ENCODE data around the gene B9D1. TPM values are rescaled to one million over a fixed set of nuclear protein-coding genes. Genes with fewer than 3 reads are reported as not detected.

The B9D1 gene, protein sequence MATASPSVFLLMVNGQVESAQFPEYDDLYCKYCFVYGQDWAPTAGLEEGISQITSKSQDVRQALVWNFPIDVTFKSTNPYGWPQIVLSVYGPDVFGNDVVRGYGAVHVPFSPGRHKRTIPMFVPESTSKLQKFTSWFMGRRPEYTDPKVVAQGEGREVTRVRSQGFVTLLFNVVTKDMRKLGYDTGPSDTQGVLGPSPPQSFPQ
- 10 to 100 TPM; 10.4 to 53.4 TPM for total RNA-seq

DNA sequence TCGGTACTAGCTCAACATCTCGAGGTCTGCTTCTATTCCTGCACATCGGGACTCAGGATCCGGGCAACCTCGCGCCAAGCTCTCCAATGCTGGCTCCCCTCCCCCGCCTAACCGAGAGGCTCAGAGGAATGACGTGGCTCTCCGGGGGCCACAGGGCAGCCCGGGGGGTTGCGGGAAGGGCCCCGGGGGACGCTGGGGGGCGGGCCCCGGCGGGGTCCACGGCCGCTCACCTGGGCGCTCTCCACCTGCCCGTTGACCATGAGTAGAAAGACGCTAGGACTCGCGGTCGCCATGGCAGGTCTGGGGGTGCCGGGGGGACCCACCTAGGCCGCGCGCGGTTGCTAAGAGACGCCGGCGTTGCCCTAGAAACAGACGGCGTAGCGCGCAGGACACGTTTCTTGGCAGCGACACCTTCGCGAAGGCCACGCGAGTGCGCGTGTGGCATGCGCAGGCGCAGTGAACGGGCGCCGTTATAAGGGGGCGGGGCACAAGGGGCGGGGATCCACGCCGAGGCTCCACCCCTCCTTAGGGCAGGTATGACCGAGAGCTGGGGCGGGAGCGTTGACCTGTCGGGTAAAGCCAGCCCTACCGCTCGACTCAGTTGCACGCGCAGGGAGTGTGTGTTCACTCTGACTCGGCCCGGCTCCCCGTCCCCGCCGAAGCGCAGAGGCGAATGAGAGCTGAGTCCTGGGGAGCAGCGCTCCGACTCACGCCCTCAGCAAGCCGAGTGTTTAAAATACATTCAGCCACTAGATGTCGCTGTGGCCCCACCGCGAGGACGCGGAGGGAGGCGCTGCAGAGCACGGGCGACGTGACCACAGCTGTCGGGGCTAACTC, at the start of gene B9D1:
Gene B9D1, minus strand, starts transcription at position 447 of the 837 bp plus-strand sequence. Its CDS starts 154 bp downstream, at position 293.
- Histone ChIP-seq H3K36me3 (replicated peaks in 1 of 2; ENCODE audit: insufficient read depth in 1 of 2, low read depth in 2 of 2) (no peaks in the 10 kb centered on the region), H3K27me3 (no peaks in the 10 kb centered on the region), H3K4me3 (peak within 1 kb of the TSS; percentile 41 to 46), H3K27ac (peak within 1 kb of the TSS; percentile 53 to 87 (median 86)), H3K4me1 (peaks cover 26% of the 10 kb centered on the region), H3K9me3 (no peaks in the 10 kb centered on the region)
- DNase-seq, result peak; percentile 95 to 96 (median 96)
- TF ChIP-seq, protein P1, sequence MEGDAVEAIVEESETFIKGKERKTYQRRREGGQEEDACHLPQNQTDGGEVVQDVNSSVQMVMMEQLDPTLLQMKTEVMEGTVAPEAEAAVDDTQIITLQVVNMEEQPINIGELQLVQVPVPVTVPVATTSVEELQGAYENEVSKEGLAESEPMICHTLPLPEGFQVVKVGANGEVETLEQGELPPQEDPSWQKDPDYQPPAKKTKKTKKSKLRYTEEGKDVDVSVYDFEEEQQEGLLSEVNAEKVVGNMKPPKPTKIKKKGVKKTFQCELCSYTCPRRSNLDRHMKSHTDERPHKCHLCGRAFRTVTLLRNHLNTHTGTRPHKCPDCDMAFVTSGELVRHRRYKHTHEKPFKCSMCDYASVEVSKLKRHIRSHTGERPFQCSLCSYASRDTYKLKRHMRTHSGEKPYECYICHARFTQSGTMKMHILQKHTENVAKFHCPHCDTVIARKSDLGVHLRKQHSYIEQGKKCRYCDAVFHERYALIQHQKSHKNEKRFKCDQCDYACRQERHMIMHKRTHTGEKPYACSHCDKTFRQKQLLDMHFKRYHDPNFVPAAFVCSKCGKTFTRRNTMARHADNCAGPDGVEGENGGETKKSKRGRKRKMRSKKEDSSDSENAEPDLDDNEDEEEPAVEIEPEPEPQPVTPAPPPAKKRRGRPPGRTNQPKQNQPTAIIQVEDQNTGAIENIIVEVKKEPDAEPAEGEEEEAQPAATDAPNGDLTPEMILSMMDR (IDR thresholded peaks at IDR 0.05), result peak; percentile 92 to 99 (median 99)
- TF ChIP-seq POLR2A (IDR thresholded peaks at IDR 0.05), result peak in 2 of 3 donors; percentile 40 to 43
- ATAC-seq, result peak; percentile 96
- intact Hi-C loops (cut with DNase I), result no loop called here
- 0% methylated on average over 5 to 83 of the region's 83 CpGs for WGBS, 2 donors

- WGBS, 2 donors, result 55 to 59% methylated on average over 8 to 9 of the region's 9 CpGs
- H3K27ac ChIP-seq, result no peak overlapping the region
- no peak for DNase-seq
Observed at GRCh38 chr17:19411631-19412030, 49.1 kb upstream of the B9D1 start.

DNA sequence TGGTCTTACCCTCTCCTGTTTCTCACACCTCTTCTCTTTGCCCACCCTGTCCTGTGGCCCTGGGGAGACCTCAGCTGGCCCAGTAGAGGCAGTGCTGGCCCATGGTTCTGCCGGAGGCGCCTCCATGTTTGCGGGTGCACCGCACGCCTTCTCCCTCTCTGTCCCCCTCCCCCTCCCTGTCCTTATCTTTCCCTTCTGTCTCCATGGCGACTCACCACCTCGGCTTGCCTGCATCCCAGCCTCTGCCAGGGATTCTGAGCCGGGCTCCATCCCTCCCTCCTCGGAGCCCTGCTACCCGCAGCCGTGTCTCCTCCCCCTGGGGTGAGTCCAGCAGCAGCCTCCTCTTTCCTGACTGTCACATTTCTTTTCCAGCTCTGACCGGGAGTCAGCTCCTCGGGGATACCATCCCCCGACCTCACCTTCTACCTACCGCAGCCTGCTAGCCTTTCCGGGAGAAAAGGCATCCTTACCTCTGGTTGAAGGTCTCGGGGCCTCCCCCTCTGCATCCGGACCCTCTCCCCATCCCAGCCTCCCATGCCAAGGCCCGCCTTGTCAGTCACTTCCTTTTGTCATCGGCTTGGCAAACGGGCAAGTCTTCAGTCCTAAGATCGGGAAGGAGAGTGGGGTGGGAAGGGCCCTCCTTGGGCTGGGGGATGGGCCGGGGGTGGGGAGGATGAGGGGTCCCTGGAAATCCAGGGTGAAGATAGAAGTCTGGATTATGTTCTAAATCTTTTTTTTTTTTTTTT, 48.5 kb upstream of the B9D1 start, which contains the start of gene RNF112:
Gene RNF112, plus strand, starts transcription at position 358 of the 746 bp plus-strand sequence. Its CDS starts 177 bp downstream, at position 535.
- H3K36me3 ChIP-seq (replicated peaks in 1 of 2; ENCODE audit: insufficient read depth in 1 of 2, low read depth in 2 of 2), result no peaks in the 10 kb centered on the region
- intact Hi-C loops (cut with DNase I), result no loop called here
- no peak for DNase-seq
- peak; percentile 30 for ATAC-seq
- H3K27me3 ChIP-seq, result no peaks in the 10 kb centered on the region
- TF ChIP-seq, protein P1 (IDR thresholded peaks at IDR 0.05), result no peak
- no peak for TF ChIP-seq POLR2A (IDR thresholded peaks at IDR 0.05)
- WGBS, 2 donors, result 8 to 18% methylated on average over 22 to 23 of the region's 23 CpGs
- no peak within 1 kb of the TSS for H3K27ac ChIP-seq
- H3K4me1 ChIP-seq, result no peaks in the 10 kb centered on the region
- no peaks in the 10 kb centered on the region for H3K9me3 ChIP-seq
- H3K4me3 ChIP-seq, result no peak within 1 kb of the TSS

More at GRCh38 chr17:19411631-19412030, 49.1 kb upstream of the B9D1 start:
- intact Hi-C loops (cut with DNase I), result no loop called here
- no peaks in the 10 kb centered on the region for H3K9me3 ChIP-seq
- TF ChIP-seq, protein P1 (IDR thresholded peaks at IDR 0.05), result no peak
- H3K36me3 ChIP-seq (replicated peaks in 1 of 2; ENCODE audit: insufficient read depth in 1 of 2, low read depth in 2 of 2), result no peaks in the 10 kb centered on the region
- H3K27me3 ChIP-seq, result no peaks in the 10 kb centered on the region
- no peak overlapping the region for H3K4me3 ChIP-seq
- no peak for ATAC-seq
- H3K4me1 ChIP-seq, result no peaks in the 10 kb centered on the region

DNA sequence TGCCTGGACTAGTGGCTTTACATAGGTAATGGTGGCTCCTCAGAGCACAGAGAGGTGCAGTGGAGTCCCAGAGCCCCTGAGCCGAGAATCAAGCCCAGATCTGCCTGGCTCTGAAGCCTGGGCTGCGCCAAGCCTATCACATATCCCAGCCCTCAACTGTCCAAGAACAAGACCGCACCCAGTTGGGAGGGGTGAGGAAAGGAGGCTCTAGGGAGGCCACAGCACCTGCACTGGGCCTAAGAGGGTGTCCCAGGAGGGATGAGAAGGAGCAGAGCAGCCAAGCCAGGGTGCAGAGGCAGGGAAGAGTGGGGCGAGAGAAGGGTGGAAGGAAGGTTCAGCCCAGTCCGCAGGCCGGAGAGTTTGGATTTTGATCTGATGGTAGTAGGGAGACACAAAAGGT, 47.6 kb upstream of the B9D1 start:
- 65 to 80% methylated on average over 4 to 6 of the region's 6 CpGs for WGBS, 2 donors
- Histone ChIP-seq H3K27ac (no peak overlapping the region), H3K4me3 (no peak overlapping the region), H3K36me3 (replicated peaks in 1 of 2; ENCODE audit: insufficient read depth in 1 of 2, low read depth in 2 of 2) (no peaks in the 10 kb centered on the region), H3K4me1 (no peaks in the 10 kb centered on the region), H3K9me3 (no peaks in the 10 kb centered on the region), H3K27me3 (no peaks in the 10 kb centered on the region)
- intact Hi-C loops (cut with DNase I), result no loop called here
- ATAC-seq (no peak), DNase-seq (no peak)
- TF ChIP-seq POLR2A (IDR thresholded peaks at IDR 0.05), result no peak
- TF ChIP-seq, protein P1 (IDR thresholded peaks at IDR 0.05), result no peak
